KG1 (cell line): Measurements from ENCODE around the gene JMJD7.

Experiments used
- DNase-seq: peaks from one replicate; lab custom pipeline; 2025; lab: John Stamatoyannopoulos, UW

Gene JMJD7

GRCh38 chr15:41827880-41828806 is at the start of gene JMJD7:
TSS of gene JMJD7 (plus strand) at chr15:41828092. CDS start at chr15:41828125, 33 bp downstream.
- DNase-seq, result peak; percentile 77

GRCh38 chr15:41778521-41778920 is 49.4 kb upstream of the JMJD7 start:
- DNase-seq, result no peak

- no peak for DNase-seq
Measured at GRCh38 chr15:41779662-41780157, 48.2 kb upstream of the JMJD7 start.

- no peak for DNase-seq
Measured at GRCh38 chr15:41780266-41780665, 47.6 kb upstream of the JMJD7 start.

- no peak for DNase-seq
Measured at GRCh38 chr15:41780727-41781126, 47.2 kb upstream of the JMJD7 start.

- DNase-seq, result no peak
Measured at GRCh38 chr15:41782371-41783282, 45.3 kb upstream of the JMJD7 start.

- no peak for DNase-seq
Measured at GRCh38 chr15:41783296-41783695, 44.6 kb upstream of the JMJD7 start.

GRCh38 chr15:41788262-41788661 is 39.6 kb upstream of the JMJD7 start:
- no peak for DNase-seq

GRCh38 chr15:41789236-41789635 is 38.7 kb upstream of the JMJD7 start:
- DNase-seq, result no peak

- DNase-seq, result no peak
Measured at GRCh38 chr15:41789662-41790061, 38.2 kb upstream of the JMJD7 start.

- DNase-seq, result no peak
Measured at GRCh38 chr15:41790169-41790568, 37.7 kb upstream of the JMJD7 start.

- DNase-seq, result no peak
Measured at GRCh38 chr15:41790756-41791546, 36.9 kb upstream of the JMJD7 start.

- DNase-seq, result no peak
Measured at GRCh38 chr15:41791547-41791937, 36.4 kb upstream of the JMJD7 start.

GRCh38 chr15:41792000-41792637 is 35.8 kb upstream of the JMJD7 start:
- no peak for DNase-seq

GRCh38 chr15:41794081-41794480 is 33.8 kb upstream of the JMJD7 start:
- DNase-seq, result no peak

GRCh38 chr15:41795996-41796856 is 31.7 kb upstream of the JMJD7 start:
- no peak for DNase-seq

GRCh38 chr15:41797201-41797944 is 30.5 kb upstream of the JMJD7 start:
- DNase-seq, result no peak

GRCh38 chr15:41798607-41799487 is 29.0 kb upstream of the JMJD7 start:
- DNase-seq, result no peak

- DNase-seq, result no peak
Measured at GRCh38 chr15:41799488-41799805, 28.4 kb upstream of the JMJD7 start.
